ENCODE measurements around the gene KRT78. TPM values are rescaled to one million over a fixed set of nuclear protein-coding genes. Genes with fewer than 3 reads are reported as not detected.

KRT78 gene
- polyA plus RNA-seq, 3 donors: not detected

DNA sequence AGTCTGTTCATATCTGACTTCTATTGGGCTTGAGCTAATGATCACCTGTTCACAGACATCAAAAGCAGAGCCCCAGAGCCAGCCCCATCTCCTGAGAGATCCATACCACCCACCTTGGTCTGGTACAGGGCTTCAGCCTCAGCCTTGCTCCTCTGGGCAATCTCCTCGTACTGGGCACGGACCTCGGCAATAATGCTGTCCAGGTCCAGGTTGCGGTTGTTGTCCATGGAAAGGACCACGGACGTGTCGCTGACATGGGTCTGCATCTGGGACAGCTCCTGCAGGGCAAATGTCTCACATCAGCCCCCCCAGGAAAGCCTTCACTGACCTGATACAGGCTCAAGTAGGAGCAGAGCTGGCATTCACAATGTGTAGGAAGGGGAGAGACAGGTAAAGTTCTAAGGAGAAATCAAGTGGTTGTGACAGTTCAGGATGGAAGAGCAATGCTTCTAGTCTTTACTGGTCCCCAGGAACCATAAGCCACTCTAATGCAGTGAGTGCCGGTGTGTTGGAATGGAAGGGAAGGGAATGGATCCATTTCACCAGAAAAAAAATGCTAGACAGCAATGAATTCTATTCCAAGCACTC is 40.1 kb downstream of the KRT78 start:
- Mint-ChIP-seq H3K36me3 (no peaks in the 10 kb centered on the region), H3K4me1 (no peaks in the 10 kb centered on the region), H3K27me3 (ENCODE audit: low read depth in 3 of 3) (peaks cover 0 to 5% (median 3%) of the 10 kb centered on the region in 3 donors), H3K27ac (no peak overlapping the region), H3K4me3 (no peak overlapping the region), H3K9me3 (peaks cover 0 to 2% (median 0%) of the 10 kb centered on the region in 7 donors)
- WGBS (ENCODE audit: insufficient coverage): 98% methylated on average over 7 of the region's 8 CpGs
- no peaks in the 10 kb centered on the region for H3K36me3 ChIP-seq (replicated peaks in 1 of 2; ENCODE audit: control insufficient read depth in 1 of 2, insufficient read depth in 2 of 2, low read length in 2 of 2)
- TF ChIP-seq, protein P1, sequence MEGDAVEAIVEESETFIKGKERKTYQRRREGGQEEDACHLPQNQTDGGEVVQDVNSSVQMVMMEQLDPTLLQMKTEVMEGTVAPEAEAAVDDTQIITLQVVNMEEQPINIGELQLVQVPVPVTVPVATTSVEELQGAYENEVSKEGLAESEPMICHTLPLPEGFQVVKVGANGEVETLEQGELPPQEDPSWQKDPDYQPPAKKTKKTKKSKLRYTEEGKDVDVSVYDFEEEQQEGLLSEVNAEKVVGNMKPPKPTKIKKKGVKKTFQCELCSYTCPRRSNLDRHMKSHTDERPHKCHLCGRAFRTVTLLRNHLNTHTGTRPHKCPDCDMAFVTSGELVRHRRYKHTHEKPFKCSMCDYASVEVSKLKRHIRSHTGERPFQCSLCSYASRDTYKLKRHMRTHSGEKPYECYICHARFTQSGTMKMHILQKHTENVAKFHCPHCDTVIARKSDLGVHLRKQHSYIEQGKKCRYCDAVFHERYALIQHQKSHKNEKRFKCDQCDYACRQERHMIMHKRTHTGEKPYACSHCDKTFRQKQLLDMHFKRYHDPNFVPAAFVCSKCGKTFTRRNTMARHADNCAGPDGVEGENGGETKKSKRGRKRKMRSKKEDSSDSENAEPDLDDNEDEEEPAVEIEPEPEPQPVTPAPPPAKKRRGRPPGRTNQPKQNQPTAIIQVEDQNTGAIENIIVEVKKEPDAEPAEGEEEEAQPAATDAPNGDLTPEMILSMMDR (IDR thresholded peaks at IDR 0.05): no peak
- H3K79me2 ChIP-seq (ENCODE audit: insufficient read depth, low read length): no peaks in the 10 kb centered on the region
- no peaks in the 10 kb centered on the region for H3K27me3 ChIP-seq (ENCODE audit: control insufficient read depth in 2 of 2, insufficient read depth in 2 of 2, low read length in 2 of 2)
- no peaks in the 10 kb centered on the region for H3K9me3 ChIP-seq (replicated peaks in 1 of 2; ENCODE audit: control insufficient read depth in 1 of 2, insufficient read depth in 1 of 2, low read length in 2 of 2)
- no peak overlapping the region for H3K4me2 ChIP-seq (replicated peaks; ENCODE audit: extremely low read depth, low read length, poor library complexity, severe bottlenecking)
- H4K20me1 ChIP-seq (ENCODE audit: insufficient read depth, low read length): no peaks in the 10 kb centered on the region
- H3K27ac ChIP-seq (ENCODE audit: low read depth in 1 of 2, low read length in 2 of 2): no peak overlapping the region
- H2AFZ ChIP-seq (ENCODE audit: insufficient read depth, low read depth, low read length, poor library complexity, severe bottlenecking): no peak overlapping the region
- H3K4me3 ChIP-seq (replicated peaks in 1 of 3; ENCODE audit: low read depth in 2 of 3, low read length in 3 of 3): no peak overlapping the region
- DNase-seq: no peak
- H3K4me1 ChIP-seq (ENCODE audit: control insufficient read depth in 1 of 2, insufficient read depth in 2 of 2, low read length in 2 of 2): no peaks in the 10 kb centered on the region
- intact Hi-C loops (cut with micrococcal nuclease): no loop called here
- H3K9ac ChIP-seq (ENCODE audit: insufficient read depth, low read length, poor library complexity, severe bottlenecking): no peak overlapping the region

DNA sequence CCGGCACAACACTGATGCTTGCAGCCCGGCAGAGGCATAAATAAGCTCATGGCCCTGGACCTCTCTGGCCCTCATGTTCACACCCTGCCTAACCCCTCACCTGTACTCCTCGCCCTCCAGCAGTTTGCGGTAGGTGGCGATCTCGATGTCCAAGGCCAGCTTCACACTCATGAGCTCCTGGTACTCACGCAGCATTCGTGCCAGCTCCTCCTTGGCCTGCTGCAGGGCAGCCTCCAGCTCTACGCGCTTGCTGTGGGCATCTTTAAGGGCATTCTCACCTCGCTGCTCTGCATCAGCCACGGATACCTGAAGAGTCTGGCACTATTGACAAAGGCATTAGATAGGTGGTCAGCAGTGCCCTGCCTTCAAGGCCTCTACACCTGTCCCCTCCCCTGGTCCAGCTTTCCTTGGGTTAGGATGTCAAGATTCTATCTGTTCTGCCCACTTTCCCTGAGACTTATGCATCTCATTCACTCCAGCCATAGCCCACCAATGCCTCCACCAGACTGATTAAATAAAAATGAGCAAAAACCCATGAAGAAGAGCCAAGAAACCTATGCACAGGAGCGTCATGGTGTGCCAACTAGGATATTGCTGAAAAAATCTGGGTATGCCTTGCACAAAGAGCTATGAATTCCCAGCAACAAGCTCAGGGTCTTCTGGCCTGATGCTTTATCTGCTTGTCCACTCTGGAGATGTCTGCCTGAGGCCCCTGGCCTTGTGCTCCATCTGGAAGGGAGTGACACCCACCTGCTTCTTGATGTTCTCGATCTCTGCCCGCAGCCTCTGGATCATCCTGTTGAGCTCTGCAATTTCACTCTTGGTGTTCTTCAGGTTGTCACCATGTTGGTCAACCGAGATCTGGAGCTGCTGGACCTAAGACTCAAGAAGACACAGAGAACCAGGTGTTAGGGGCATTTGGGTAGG is 41.0 kb downstream of the KRT78 start:
- H3K27ac ChIP-seq (ENCODE audit: low read depth in 1 of 2, low read length in 2 of 2): no peak overlapping the region
- Mint-ChIP-seq H3K4me1 (no peaks in the 10 kb centered on the region), H3K4me3 (no peak overlapping the region), H3K36me3 (no peaks in the 10 kb centered on the region), H3K9me3 (peaks cover 0 to 2% (median 0%) of the 10 kb centered on the region in 7 donors), H3K27ac (no peak overlapping the region), H3K27me3 (ENCODE audit: low read depth in 3 of 3) (peaks cover 3 to 8% (median 3%) of the 10 kb centered on the region in 3 donors)
- H3K9ac ChIP-seq (ENCODE audit: insufficient read depth, low read length, poor library complexity, severe bottlenecking): no peak overlapping the region
- no peak for DNase-seq
- no peak overlapping the region for H2AFZ ChIP-seq (ENCODE audit: insufficient read depth, low read depth, low read length, poor library complexity, severe bottlenecking)
- H3K4me3 ChIP-seq (replicated peaks in 1 of 3; ENCODE audit: low read depth in 2 of 3, low read length in 3 of 3): no peak overlapping the region
- H4K20me1 ChIP-seq (ENCODE audit: insufficient read depth, low read length): no peaks in the 10 kb centered on the region
- TF ChIP-seq, protein P1 (IDR thresholded peaks at IDR 0.05): no peak
- no peaks in the 10 kb centered on the region for H3K36me3 ChIP-seq (replicated peaks in 1 of 2; ENCODE audit: control insufficient read depth in 1 of 2, insufficient read depth in 2 of 2, low read length in 2 of 2)
- no peaks in the 10 kb centered on the region for H3K9me3 ChIP-seq (replicated peaks in 1 of 2; ENCODE audit: control insufficient read depth in 1 of 2, insufficient read depth in 1 of 2, low read length in 2 of 2)
- H3K79me2 ChIP-seq (ENCODE audit: insufficient read depth, low read length): no peaks in the 10 kb centered on the region
- H3K4me1 ChIP-seq (ENCODE audit: control insufficient read depth in 1 of 2, insufficient read depth in 2 of 2, low read length in 2 of 2): no peaks in the 10 kb centered on the region
- intact Hi-C loops (cut with micrococcal nuclease): no loop called here
- no peaks in the 10 kb centered on the region for H3K27me3 ChIP-seq (ENCODE audit: control insufficient read depth in 2 of 2, insufficient read depth in 2 of 2, low read length in 2 of 2)
- no peak overlapping the region for H3K4me2 ChIP-seq (replicated peaks; ENCODE audit: extremely low read depth, low read length, poor library complexity, severe bottlenecking)
- 92% methylated on average over 16 of the region's 16 CpGs for WGBS (ENCODE audit: insufficient coverage)

Measured in CD14-positive monocyte (primary cell).